Neural cell (in vitro differentiated cells): Measurements from ENCODE around the gene KIAA1143. TPM values are rescaled to one million over a fixed set of nuclear protein-coding genes. Genes with fewer than 3 reads are reported as not detected.
A peak's percentile ranks its signal among the peaks of the same experiment; 100 is the strongest.

Source experiments
- H2AFZ ChIP-seq: fragments of 200-600, 300-800 bp; sonication (generic), shearing (Covaris generic); 2 replicates; pipeline ENCODE4 v1.6.0; 2014; ENCODE audit warnings: low read depth, mild to moderate bottlenecking, antibody characterized with exemption, low read length, moderate library complexity
- H3F3A ChIP-seq: fragments of 200-600 bp; shearing (Covaris generic); 2 replicates; pipeline ENCODE4 v1.6.1; 2016; ENCODE audit warnings: mild to moderate bottlenecking, moderate library complexity, mixed read lengths, antibody characterized with exemption, low read length; ENCODE audit not compliant: insufficient read depth, poor library complexity, severe bottlenecking
- H3K27ac ChIP-seq: fragments of 200-600, 300-800 bp; sonication (generic), shearing (Covaris generic); 2 replicates; pipeline ENCODE4 v1.5.1; 2014; ENCODE audit warnings: mild to moderate bottlenecking, low read length, moderate library complexity
- H3K27me3 ChIP-seq: fragments of 300-800, 200-600 bp; sonication (generic), shearing (Covaris generic); 2 replicates; pipeline ENCODE4 v1.6.0; 2014; ENCODE audit warnings: mild to moderate bottlenecking, low read depth, low read length, moderate library complexity; ENCODE audit not compliant: insufficient read depth
- H3K36me3 ChIP-seq: fragments of 300-800, 200-600 bp; sonication (generic), shearing (Covaris generic); 2 replicates; pipeline ENCODE4 v1.5.1; 2014; ENCODE audit warnings: mild to moderate bottlenecking, antibody characterized with exemption, low read length, moderate library complexity; ENCODE audit not compliant: insufficient read depth
- H3K4me2 ChIP-seq: fragments of 300-800, 200-600 bp; sonication (generic), shearing (Covaris generic); 2 replicates; pipeline ENCODE4 v1.6.0; 2014; ENCODE audit warnings: mild to moderate bottlenecking, low read length
- H3K4me3 ChIP-seq: fragments of 300-800, 200-600 bp; sonication (generic), shearing (Covaris generic); 2 replicates; pipeline ENCODE4 v1.5.1; 2014; ENCODE audit warnings: mild to moderate bottlenecking, low read length, moderate library complexity
- H3K79me2 ChIP-seq: fragments of 200-600 bp; shearing (Covaris generic); replicated peaks from 2 replicates; pipeline ENCODE4 v1.6.0; 2014; ENCODE audit warnings: mild to moderate bottlenecking, low read length, moderate library complexity; ENCODE audit not compliant: insufficient read depth
- H3K9ac ChIP-seq: fragments of 300-800, 200-600 bp; sonication (generic), shearing (Covaris generic); 2 replicates; pipeline ENCODE4 v1.6.1; 2016; ENCODE audit warnings: mild to moderate bottlenecking, low read length, mixed read lengths
- H3K9me2 ChIP-seq: fragments of 200-600 bp; shearing (Covaris generic); 2 replicates; pipeline ENCODE4 v1.6.1; 2016; ENCODE audit warnings: mild to moderate bottlenecking, low read length, mixed read lengths; ENCODE audit not compliant: insufficient read depth
- H3K9me3 ChIP-seq: fragments of 200-600, 300-800 bp; sonication (generic), shearing (Covaris generic); 2 replicates; pipeline ENCODE4 v1.6.1; 2016; ENCODE audit warnings: mild to moderate bottlenecking, mixed run types, low read length, moderate library complexity, mixed read lengths
- H4K20me1 ChIP-seq: fragments of 200-600 bp; shearing (Covaris generic); 2 replicates; pipeline ENCODE4 v1.6.1; 2016; ENCODE audit warnings: mild to moderate bottlenecking, mixed run types; ENCODE audit not compliant: insufficient read depth
- CTCF ChIP-seq: fragments of 450-650 bp; IDR thresholded peaks from 2 replicates; pipeline ENCODE4 v1.5.1; 2014; ENCODE audit warnings: antibody characterized with exemption, mild to moderate bottlenecking, moderate library complexity; ENCODE audit not compliant: poor library complexity, severe bottlenecking
- EP300 ChIP-seq: fragments of 450-650 bp; conservative IDR thresholded peaks from 2 replicates; pipeline ENCODE4 v1.6.1; 2014; ENCODE audit warnings: antibody characterized with exemption, mild to moderate bottlenecking, moderate library complexity; ENCODE audit not compliant: poor library complexity, severe bottlenecking
- EZH2 ChIP-seq: fragments of 200-600, 300-800 bp; shearing (Covaris generic), sonication (generic); IDR thresholded peaks from 2 replicates; pipeline ENCODE4 v1.6.1; 2014; ENCODE audit warnings: antibody characterized with exemption, low read length, borderline replicate concordance, mild to moderate bottlenecking; ENCODE audit not compliant: insufficient read depth, poor library complexity, severe bottlenecking
- MXI1 ChIP-seq: fragments of 450-650 bp; conservative IDR thresholded peaks from 2 replicates; pipeline ENCODE4 v1.6.1; 2014; ENCODE audit warnings: antibody characterized with exemption, mild to moderate bottlenecking; ENCODE audit not compliant: poor library complexity, severe bottlenecking
- POLR2AphosphoS5 ChIP-seq: IDR thresholded peaks from 2 replicates; pipeline ENCODE4 v1.6.1; 2012
- RAD21 ChIP-seq: fragments of 450-650 bp; conservative IDR thresholded peaks from 2 replicates; pipeline ENCODE4 v1.6.1; 2014; ENCODE audit warnings: antibody characterized with exemption, mild to moderate bottlenecking, moderate library complexity
- SMC3 ChIP-seq: fragments of 450-650 bp; conservative IDR thresholded peaks from 2 replicates; pipeline ENCODE4 v1.6.1; 2014; ENCODE audit warnings: antibody characterized with exemption, mild to moderate bottlenecking, moderate library complexity; ENCODE audit not compliant: poor library complexity
- TAF1 ChIP-seq: IDR thresholded peaks from 2 replicates; pipeline ENCODE4 v1.6.1; 2012; ENCODE audit warnings: low read depth
- polyA minus RNA-seq: library from RNA; depleted of rRNA, polyadenylated mRNA; stranded (reverse); fragments of >200 nt; gene quantifications from 2 replicates; pipeline ENCODE4 v1.2.3, GENCODE V29; 2014
- polyA plus RNA-seq: library from polyadenylated mRNA; depleted of rRNA; stranded (reverse); fragments of >200 nt; gene quantifications from 2 replicates; pipeline ENCODE4 v1.2.3, GENCODE V29; 2014
- TF ChIP-seq, protein P1 (sequence below): IDR thresholded peaks from 2 replicates; pipeline ENCODE4 v1.6.1; 2012; ENCODE audit warnings: borderline replicate concordance

Gene KIAA1143
- polyA plus RNA-seq = 17.6 and 18.4 TPM in 2 replicates
- polyA minus RNA-seq = 48.7 and 50.6 TPM in 2 replicates

DNA sequence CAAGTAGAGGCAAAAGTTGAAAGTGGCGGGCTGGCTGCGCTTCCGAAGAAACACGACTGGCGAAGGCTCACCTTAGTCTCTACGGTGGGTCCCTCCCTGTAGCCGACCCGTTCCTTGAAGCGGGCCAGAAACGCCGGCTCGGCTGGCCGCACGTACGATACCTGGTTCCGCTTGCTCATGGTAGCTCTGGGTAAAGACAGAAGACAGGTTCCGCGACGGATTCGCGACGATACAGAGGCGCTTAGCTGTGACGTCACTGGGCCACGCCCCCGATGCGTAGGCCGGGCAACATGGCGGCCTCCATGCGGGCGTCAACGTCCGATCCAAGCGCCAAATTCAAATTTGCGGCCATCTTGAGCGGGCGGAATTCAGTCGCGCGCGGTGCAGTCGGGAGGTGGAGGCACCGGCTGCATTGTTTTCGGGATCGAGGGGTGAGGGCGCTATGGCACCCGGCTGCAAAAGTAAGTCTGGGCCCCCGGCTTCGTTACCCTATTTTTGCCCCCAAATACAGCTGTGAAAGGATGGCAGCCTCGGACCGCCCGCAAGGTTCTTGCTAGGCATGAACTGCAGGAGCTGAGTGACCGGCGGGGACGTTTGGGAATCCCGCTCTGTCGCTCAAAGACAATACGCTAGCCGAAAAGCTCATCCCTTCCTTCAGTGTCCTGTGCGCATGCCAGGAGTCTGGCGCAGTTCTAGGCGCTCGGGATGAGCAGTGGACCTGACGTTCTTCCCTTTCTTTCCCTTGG, at the start of gene KIAA1143, which contains the start of gene KIF15:
TSS of gene KIAA1143 (minus strand) at position 196 of the 746 bp plus-strand sequence. CDS start at position 179, 17 bp downstream.
TSS of gene KIF15 (plus strand) at position 371 of the 746 bp plus-strand sequence. CDS start at position 443, 72 bp downstream.
- H3K79me2 ChIP-seq = peaks cover 21% of the 10 kb centered on the region

GRCh38 chr3:44805960-44806359, 44.5 kb upstream of the KIAA1143 start:
- H3K27me3 ChIP-seq = no peaks in the 10 kb centered on the region
- H3K27ac ChIP-seq = no peak overlapping the region
- H3F3A ChIP-seq = no peaks in the 10 kb centered on the region
- no peaks in the 10 kb centered on the region for H3K9me2 ChIP-seq
- H3K4me2 ChIP-seq = no peak overlapping the region
- no peaks in the 10 kb centered on the region for H4K20me1 ChIP-seq
- no peak overlapping the region for H2AFZ ChIP-seq
- H3K9ac ChIP-seq = no peak overlapping the region
- H3K36me3 ChIP-seq = no peaks in the 10 kb centered on the region
- H3K9me3 ChIP-seq = no peaks in the 10 kb centered on the region
- no peak overlapping the region for H3K4me3 ChIP-seq
- no peaks in the 10 kb centered on the region for H3K79me2 ChIP-seq
- TF ChIP-seq POLR2AphosphoS5 (no peak), EP300 (no peak), TAF1 (no peak), EZH2 (no peak), CTCF (no peak)
- TF ChIP-seq, protein P1, sequence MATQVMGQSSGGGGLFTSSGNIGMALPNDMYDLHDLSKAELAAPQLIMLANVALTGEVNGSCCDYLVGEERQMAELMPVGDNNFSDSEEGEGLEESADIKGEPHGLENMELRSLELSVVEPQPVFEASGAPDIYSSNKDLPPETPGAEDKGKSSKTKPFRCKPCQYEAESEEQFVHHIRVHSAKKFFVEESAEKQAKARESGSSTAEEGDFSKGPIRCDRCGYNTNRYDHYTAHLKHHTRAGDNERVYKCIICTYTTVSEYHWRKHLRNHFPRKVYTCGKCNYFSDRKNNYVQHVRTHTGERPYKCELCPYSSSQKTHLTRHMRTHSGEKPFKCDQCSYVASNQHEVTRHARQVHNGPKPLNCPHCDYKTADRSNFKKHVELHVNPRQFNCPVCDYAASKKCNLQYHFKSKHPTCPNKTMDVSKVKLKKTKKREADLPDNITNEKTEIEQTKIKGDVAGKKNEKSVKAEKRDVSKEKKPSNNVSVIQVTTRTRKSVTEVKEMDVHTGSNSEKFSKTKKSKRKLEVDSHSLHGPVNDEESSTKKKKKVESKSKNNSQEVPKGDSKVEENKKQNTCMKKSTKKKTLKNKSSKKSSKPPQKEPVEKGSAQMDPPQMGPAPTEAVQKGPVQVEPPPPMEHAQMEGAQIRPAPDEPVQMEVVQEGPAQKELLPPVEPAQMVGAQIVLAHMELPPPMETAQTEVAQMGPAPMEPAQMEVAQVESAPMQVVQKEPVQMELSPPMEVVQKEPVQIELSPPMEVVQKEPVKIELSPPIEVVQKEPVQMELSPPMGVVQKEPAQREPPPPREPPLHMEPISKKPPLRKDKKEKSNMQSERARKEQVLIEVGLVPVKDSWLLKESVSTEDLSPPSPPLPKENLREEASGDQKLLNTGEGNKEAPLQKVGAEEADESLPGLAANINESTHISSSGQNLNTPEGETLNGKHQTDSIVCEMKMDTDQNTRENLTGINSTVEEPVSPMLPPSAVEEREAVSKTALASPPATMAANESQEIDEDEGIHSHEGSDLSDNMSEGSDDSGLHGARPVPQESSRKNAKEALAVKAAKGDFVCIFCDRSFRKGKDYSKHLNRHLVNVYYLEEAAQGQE = no peak

More for the DNA sequence above, at the start of gene KIAA1143, which contains the start of gene KIF15:
- H3F3A ChIP-seq = no peaks in the 10 kb centered on the region
- peak; percentile 51 for TF ChIP-seq RAD21
- TF ChIP-seq SMC3 = peak; percentile 57
- no peak for TF ChIP-seq EZH2
- TF ChIP-seq POLR2AphosphoS5 = peak; percentile 88
- TF ChIP-seq EP300 = peak; percentile 70
- TF ChIP-seq, protein P1 = no peak
- TF ChIP-seq TAF1 = peak; percentile 49
- TF ChIP-seq CTCF = no peak
- peak; percentile 100 for TF ChIP-seq MXI1
- peak within 1 kb of the TSS; percentile 69 for H3K27ac ChIP-seq
- H3K27me3 ChIP-seq = no peaks in the 10 kb centered on the region
- H2AFZ ChIP-seq = peak within 1 kb of the TSS; percentile 85
- peak within 1 kb of the TSS; percentile 78 for H3K4me3 ChIP-seq
- peaks cover 16% of the 10 kb centered on the region for H3K36me3 ChIP-seq
- H3K9me3 ChIP-seq = peaks cover 8% of the 10 kb centered on the region
- no peaks in the 10 kb centered on the region for H4K20me1 ChIP-seq
- peak within 1 kb of the TSS; percentile 68 for H3K9ac ChIP-seq
- H3K4me2 ChIP-seq = peak within 1 kb of the TSS; percentile 94
- no peaks in the 10 kb centered on the region for H3K9me2 ChIP-seq
